HG02885 (cell line): ENCODE data around the gene GRIK1.

Experiments used
- ATAC-seq: cut with Tn5 transposase; IDR thresholded peaks from one replicate; pipeline ENCODE4 v1.9.1; 2021; ENCODE audit warnings: mild to moderate bottlenecking; ENCODE audit not compliant: unreplicated experiment, poor library complexity

Gene GRIK1

GRCh38 chr21:29834617-29835016 is 105.2 kb downstream of the GRIK1 start:
- no peak for ATAC-seq

DNA sequence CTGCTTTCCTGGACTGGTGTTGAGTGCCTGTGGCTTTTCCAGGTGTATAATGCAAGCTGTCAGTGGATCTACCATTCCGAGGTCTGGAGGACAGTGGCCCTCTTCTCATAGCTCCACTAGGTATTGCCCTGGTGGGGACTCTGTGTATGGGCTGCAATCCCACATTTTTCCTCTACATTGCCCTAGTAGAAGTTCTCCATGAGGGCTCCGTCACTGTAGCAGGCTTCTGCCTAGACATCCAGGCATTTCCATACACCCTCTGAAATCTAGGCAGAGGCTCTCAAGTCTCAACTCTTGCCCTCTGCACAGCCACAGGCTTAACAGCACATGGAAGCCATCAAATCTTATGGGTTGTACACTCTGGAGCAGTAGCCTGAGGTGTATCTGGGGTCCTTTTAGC is 107.6 kb downstream of the GRIK1 start:
- no peak for ATAC-seq

DNA sequence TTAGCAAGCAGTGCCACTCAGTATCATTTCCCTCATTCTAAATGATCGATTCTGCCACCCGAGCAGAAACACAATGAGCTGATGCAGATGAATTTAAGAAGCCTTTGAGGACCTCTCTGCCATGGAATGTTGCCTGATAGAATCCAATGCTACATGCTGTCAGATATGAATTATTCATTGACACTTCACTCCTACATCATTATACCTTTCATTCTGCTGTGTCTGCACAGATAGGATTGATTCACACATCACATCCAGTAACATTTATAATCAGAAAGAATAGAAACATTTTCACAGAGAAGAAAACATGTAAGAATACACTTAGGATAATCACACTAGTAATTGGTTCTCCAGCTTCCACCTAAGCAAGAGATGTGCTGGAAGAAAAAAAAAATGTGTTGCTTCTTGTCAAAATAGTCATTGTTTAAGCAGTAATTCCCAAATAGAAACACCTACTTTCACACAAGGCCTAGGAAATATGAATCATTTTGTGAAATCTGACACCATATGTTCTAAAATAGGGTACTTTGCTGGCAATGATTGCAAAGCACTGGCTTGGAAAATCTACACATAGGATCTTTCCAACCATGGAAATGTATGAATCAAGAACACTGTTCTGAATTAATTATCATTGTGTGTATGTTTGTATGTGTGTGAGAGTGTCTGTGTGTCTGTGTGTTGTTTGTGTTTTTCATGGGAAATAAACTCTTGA is 110.1 kb downstream of the GRIK1 start:
- ATAC-seq: no peak

DNA sequence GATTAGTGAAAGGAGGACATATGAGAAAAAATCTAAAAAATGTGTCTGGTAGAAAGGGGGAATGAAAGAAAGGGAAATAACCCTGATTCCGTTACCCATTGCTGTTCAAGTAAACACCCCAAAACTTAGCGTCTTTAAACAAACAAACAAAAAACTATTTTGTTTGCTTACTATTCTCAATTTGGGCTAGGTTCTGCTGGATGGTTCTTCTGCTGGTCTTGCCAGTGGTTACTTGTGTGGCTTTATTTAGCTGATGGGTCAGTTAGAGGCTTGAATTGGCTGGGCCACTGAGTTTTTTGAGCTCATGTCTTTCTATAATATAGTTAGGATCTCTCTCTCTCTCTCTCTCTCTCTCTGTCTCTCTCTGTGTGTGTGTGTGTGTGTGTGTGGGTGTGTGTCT is 112.1 kb downstream of the GRIK1 start:
- no peak for ATAC-seq

- no peak for ATAC-seq
These were observed 112.6 kb downstream of the GRIK1 start for GRCh38 chr21:29827236-29827635.

- no peak for ATAC-seq
These were observed 113.4 kb downstream of the GRIK1 start for GRCh38 chr21:29826386-29826785.

DNA sequence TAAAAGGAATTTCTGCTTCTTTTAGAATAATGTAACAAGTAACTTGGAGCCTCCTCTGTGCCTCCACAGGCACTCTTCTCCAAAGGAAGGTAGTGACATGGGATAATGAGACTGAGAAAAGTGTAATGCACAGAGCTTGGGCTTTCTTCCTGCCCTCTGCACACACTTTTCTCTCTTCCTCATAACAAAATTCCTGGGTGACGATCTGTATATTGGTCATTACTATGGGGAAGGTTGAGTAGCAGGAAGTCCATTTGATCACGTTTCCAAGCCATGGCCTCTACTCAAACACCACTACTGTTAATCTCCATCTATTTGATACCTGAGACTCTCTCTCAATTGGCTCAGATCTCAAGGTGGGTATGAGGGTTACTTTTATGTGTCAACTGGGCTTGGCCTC is 113.9 kb downstream of the GRIK1 start:
- ATAC-seq: no peak

DNA sequence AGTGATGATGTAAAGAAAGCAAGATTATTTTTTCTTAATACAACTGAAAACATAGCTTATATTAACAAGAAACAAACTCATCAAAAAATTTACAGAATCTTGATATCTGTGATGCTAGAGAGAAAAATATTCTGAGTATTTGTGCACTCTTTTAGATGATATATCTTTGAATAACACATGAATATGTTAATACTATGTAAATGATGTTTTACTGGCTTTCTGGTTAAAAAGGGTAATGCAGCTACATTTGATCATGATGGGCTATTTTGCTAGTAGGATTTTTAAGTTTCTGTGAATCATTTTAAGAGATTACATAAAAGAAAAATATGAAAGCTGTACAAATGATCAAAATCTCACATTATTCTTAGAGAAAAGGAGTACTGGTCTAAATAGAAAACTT is 114.5 kb downstream of the GRIK1 start:
- ATAC-seq: no peak

DNA sequence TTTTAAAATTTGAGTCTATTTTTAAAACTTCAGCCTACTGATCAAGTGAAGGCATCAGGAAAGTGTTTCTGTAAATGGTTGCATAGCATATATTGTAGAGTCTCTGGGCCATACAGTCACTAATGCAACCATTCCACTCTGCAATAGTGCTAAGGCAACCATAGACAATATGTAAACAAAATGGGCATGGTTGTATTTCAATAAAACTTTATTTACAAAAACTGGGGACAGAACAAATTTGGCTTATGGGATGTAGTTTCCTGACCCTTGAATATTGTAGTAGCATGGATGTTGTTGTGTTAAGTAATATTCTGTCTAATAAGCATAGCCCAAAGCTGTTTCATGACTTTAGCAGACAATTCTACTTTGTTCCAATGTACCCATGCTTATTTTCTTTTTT is 117.7 kb downstream of the GRIK1 start:
- no peak for ATAC-seq

DNA sequence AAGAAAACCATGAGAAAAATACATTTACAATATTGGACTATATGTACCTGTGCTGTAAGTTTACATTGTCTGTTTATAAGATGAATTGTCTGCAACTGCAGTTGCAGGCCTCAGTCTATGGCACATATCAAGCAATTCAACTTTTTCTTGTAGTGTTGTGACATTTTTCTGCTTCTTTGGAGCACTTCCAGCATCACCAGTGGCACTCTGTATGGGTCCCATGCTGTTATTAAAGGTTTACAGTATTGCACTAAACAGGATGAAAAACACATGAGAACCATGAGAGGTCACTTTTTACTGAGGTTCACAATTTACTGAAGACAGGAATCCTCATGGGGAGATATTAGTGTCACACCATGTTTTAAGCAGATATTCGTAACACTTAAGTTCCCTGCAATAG is 118.6 kb downstream of the GRIK1 start:
- ATAC-seq: no peak

DNA sequence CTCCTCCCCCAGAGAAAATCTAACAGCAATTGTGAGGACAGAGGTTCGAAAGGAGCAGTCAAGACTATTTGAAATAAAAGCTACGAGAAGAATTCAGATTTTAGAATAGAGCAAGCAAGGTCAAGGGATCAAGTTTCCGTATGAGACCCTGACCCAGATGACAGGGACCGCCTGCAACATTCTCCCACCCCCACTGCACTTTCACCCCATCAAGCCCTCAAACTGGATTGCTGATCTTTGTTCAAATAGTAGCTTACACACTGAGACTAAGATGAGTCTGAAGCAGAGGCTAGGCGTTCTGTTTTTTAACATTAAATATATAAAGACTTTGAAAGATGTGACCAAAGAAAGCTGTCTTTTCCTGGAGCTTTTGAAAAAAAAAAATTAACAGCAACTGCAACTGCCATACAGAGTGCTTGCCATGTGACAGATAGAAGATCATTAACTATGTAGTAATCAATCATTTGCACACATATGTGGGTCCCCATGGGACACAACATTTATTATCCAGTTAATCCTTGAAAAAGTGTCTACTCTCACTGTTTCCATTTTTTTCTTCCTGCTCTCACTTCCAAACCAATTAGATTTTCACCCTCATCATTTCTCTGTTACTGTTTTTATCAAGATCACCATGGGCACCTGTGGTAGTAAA is 120.0 kb downstream of the GRIK1 start:
- no peak for ATAC-seq

DNA sequence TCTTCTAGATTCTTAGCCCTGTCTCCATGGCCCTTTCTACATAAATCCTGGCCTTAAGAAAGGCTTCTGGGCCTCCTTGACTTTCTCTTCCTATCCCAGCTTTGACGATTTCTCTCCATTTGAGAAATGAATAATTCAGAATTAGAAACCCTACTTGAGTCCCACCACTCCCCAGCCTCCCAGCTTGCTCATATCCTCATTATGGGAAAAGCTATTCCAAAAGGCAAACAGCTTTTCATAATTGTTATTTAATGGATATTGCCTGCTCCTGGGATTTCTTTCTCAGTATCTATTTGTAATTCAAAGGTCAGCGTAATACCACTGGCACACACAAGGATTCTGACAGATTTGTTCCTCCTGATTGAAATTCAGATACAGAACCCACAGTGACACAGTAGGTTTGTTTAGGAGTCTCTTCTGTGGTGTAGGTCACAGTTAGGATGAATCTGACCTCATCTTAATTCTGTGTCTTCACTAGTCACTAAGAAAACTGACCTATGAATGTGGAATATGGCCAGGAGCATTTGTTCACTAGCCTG is 121.3 kb downstream of the GRIK1 start:
- no peak for ATAC-seq

GRCh38 chr21:29817450-29817849 is 122.3 kb downstream of the GRIK1 start:
- no peak for ATAC-seq

DNA sequence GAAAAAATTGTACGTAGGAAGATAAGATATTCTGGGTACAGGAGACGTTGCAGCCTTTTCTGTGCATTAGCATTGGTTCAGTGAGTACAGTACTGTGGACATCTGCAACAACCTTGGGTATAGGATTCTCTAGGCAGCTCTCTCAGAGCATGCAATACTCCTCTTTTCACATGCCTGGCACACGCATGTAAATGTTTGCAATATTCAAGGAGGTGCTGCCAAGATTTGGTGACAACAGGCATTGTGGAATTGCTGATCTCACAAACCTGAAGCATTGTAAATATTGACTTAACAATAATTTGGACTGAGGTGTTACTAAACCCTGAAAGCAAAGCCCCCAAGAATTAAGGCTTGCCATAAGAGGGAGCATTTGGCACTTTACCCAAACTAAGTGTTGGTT is 126.8 kb downstream of the GRIK1 start:
- ATAC-seq: no peak

DNA sequence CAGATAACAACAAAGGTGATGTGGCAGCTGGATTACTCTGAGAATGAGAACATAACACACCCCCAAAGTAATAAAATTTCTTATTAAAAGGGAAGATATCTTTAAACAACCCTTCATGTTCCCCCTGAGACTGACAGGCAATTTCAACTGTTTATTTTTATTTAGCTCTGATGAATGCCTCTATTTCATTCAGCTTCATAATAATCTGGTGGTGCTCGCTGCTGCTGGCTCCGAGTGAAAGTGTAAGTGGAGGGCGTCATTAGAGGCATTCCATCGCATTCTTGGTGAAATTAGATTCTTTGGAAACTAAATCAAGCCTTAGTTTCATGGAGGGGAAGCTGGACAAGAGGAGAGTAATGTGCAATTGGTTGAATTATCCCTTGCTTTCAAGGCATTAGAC is 128.9 kb downstream of the GRIK1 start:
- no peak for ATAC-seq

- ATAC-seq: no peak
These were observed 131.6 kb downstream of the GRIK1 start for GRCh38 chr21:29808153-29808552.

GRCh38 chr21:29805105-29805504 is 134.7 kb downstream of the GRIK1 start:
- ATAC-seq: no peak

DNA sequence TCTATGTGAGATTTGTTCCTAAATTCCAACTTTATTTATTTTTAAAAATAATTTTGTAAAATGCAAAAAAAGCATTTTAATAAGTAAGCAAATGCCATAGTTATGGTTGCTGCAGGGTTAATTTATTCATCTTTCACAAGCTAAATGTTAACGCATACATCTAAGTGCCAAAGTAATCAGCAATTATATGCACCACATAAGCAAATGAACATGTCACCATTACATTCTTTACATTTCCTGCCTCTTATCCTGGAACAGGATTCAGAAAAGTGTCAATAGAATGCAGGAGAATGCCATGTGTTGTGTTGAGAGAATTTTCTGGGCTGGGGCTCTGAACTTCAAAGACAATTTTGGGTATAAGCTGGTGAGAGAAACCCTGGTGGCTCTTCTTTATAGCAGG is 136.6 kb downstream of the GRIK1 start:
- ATAC-seq: no peak

DNA sequence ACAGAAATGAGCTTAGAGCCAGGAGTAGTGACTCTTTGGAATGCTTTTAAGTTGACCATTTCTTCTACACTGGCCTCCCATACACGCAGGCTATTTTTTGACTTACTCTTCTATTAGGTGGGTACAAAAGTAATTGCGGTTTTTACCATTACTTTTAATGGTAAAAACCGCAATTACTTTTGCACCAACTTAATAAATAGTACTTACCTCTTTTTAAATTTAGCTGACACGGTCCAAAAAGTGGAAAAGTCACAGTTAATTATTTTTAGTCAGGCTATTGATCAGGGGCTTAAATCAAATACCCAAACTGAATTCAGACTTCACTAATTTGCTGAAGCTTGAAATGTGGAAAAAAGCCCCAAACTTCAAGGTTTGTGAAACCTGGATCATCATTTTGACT is 138.7 kb downstream of the GRIK1 start:
- ATAC-seq: no peak

DNA sequence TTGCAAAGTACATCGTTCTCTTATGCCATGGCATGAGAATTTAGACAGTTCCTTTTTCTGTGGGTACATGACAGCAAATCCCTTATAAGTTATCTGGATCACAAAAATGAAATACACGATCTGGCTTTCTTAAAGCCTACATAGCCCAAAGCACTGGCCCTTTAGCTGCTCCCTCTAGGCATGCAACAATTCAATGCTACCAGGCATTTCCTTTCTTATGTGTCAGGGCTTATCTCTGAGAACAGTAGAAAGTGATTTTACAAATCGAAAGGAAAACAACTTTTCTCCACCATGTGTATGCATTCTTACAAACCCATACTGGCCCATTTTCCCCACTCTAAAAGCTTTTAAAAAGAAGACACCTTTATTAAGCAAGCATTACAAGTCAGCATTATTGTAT is 139.7 kb downstream of the GRIK1 start:
- ATAC-seq: no peak

DNA sequence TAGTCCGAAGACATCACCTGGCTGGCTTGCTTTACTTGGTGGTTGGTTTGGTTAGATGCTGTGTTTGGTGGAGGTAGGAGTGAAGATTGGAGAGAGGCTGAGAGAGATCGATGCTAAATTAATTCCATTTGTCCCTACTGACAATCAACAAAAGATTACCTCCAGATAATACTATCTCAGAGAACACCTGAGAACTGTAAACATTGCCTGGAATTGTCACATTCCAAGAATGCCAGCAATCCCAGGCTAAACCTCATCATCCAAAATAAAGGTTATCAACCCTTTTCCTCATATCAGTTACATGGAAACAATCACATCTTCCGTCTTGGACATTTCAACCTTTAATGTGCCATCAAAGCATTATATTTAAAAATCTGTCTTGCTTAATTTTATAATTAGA is 141.0 kb downstream of the GRIK1 start:
- ATAC-seq: no peak

DNA sequence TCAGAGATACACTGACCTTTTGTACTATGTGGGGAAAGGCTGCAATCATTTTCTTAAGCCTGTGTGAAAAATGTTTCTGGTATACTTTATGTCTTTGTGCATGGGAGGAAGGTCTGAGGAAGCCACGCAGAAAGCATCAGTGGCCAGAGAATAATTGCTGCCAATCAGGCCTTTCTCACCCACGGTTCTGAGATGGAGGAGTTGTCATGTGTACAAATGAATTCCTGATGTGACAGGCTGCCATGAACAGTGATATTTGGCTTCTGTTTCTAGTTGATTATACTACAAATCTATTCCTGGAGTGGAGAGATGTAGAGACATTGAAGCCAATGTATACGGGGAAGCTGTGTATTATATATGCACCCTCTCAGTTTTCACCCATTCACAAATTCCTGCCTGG is 142.6 kb downstream of the GRIK1 start:
- no peak for ATAC-seq
